Stimulated activated CD4-positive, alpha-beta T cell treated with anti-CD3 and anti-CD28 coated beads, TNF-alpha, amount 100 ng/mL, for 4 hours (primary cell): ENCODE results near the gene TRHDE.

Experiments used
- DNase-seq, 3 experiments: peaks; one replicate each; pipeline ENCODE4 v3.0.0-alpha.2; 2020; ENCODE audit warnings: low read depth in 3 of 3

The TRHDE gene, protein sequence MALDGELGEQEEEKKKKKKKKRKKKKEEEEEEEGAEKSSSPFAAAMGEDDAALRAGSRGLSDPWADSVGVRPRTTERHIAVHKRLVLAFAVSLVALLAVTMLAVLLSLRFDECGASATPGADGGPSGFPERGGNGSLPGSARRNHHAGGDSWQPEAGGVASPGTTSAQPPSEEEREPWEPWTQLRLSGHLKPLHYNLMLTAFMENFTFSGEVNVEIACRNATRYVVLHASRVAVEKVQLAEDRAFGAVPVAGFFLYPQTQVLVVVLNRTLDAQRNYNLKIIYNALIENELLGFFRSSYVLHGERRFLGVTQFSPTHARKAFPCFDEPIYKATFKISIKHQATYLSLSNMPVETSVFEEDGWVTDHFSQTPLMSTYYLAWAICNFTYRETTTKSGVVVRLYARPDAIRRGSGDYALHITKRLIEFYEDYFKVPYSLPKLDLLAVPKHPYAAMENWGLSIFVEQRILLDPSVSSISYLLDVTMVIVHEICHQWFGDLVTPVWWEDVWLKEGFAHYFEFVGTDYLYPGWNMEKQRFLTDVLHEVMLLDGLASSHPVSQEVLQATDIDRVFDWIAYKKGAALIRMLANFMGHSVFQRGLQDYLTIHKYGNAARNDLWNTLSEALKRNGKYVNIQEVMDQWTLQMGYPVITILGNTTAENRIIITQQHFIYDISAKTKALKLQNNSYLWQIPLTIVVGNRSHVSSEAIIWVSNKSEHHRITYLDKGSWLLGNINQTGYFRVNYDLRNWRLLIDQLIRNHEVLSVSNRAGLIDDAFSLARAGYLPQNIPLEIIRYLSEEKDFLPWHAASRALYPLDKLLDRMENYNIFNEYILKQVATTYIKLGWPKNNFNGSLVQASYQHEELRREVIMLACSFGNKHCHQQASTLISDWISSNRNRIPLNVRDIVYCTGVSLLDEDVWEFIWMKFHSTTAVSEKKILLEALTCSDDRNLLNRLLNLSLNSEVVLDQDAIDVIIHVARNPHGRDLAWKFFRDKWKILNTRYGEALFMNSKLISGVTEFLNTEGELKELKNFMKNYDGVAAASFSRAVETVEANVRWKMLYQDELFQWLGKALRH

DNA sequence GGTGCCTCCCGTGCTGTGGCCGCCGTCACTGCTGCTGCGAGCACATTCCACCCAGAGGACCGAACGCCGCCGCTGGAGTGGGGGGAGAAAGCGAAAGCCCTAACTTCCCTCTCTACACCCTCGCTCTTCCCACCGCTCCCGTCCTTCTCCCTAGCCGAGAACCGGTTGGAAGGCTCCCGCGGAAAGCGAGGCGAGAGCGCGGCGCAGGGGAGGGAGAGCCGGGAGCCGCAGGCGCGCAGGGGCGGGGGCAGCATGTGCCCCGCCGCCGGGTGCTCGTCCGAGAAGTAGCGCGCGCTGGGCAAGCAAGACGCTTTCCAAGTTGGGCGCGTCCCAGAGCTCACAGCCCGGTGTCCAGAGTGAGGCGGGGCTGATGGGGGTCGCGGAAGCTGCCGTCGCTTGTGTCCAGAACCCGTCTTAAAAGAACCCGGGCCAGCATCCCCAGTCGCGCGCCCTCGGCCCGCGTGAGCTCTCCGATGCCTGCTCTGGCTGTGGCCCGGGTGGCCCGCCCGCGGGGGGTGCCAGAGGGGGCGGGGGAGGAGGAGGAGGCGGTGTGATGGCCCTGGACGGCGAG is at the start of gene TRHDE:
TSS of gene TRHDE (plus strand) at position 280 of the 571 bp plus-strand sequence. CDS start at position 554, 274 bp downstream.
- DNase-seq, result no peak

- DNase-seq, result no peak
Observed at GRCh38 chr12:72226510-72226909, 45.7 kb upstream of the TRHDE start.

GRCh38 chr12:72228424-72228823 is 43.7 kb upstream of the TRHDE start:
- no peak for DNase-seq

DNA sequence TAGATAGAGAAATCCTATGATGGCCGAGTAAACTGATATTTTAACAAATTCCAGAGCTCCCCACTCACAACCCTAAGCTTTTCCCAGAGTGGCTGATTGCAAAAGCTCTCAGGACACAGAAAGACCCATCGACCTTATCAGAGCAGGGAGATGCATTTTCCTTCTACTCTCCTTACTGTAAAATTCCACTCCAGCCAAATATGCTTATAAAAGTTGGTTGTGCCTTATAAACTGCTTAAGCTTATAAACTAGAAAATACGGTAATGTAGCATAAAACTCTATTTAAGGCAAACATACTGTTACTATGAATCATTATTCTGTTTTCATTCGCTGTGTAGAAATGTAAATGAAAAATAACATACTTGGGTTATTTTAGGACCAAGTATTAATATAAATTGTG is 41.6 kb upstream of the TRHDE start:
- DNase-seq, result no peak

GRCh38 chr12:72234886-72235285 is 37.3 kb upstream of the TRHDE start:
- DNase-seq, result no peak

DNA sequence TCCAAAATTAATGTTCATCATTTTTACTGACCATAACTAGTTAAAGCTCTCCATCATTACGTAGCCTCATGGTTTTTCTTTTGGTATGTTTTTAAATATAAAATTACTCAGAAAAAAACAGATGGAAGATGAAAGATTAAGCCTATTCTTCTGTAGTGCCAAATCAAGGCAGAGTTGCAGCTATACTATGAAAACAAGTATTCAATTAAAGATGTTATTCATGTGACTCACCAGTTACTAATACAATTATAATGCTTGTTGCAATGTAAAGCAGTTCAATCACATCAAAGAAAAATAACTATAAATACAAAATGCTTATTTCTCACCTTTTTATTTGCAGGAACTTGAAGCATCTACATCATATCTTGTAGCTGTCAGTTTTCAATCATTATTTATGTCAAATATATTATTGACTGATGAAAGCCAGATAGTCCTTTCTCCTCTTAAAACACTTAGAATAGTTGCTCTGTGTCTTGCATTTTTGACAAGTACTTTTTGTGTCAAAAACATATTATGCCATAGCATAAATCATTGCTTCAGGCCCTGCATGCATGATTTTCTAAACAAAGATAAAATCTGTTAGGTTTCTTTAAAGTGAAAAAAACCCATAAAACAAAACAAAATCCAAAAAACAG is 36.0 kb upstream of the TRHDE start:
- no peak for DNase-seq

DNA sequence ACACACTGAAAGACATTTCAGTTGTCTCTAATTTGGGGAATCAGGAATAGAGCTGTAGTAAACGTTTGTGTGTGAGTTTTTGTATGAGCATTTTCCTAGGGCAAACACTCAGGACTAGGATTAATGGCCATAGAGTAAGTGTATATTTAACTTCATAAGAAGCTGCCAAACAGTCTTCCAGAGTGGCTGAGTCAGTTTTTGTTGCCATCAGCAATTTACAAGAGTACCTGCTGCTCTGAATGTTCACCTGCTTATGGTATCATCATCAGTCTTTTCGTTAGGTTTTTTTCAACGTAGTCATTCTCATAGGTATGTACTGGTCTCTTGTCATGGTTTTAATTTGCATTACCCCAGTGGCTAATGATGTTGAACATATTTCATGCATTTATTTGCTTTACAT is 30.6 kb upstream of the TRHDE start:
- no peak for DNase-seq

- DNase-seq, result no peak
Observed at GRCh38 chr12:72242946-72243345, 29.2 kb upstream of the TRHDE start.

DNA sequence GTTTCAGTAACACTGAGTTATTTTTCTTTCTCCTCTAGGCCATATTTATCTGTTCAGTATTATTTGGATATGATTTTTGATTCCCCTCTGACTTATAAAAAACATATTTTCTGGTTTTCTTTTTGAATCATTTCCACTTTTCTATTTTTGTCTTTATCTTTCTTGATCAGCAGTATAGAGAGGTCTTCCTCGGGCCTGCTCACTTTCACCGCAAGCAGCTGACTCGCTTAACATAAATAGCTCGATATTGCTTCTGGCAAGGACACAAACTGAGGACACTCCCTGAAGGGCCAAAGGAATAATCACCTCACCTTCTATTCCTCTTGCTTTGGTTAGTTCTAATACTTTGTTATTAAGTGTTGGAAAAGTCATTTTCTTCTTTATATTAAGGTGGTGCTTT is 25.8 kb upstream of the TRHDE start:
- no peak for DNase-seq

DNA sequence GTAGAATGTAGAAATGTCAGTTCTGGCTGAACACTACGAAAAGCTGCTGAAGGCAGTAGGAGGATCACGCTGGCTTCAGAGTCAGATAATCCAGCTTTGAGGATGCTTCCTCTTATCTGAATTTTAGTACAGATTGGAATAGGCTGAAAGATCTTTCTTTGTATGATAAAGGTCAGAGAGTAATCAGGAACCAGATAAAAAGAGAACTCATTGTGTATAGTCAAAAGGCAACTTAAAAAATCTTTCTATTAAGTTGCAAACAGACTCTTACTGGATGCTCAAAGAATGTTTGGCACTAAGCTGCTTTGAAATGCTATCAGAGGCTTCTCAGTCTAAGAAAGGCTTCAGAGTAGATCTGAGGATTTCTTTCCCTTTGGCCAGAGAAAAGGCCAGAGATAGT is 21.8 kb upstream of the TRHDE start:
- DNase-seq, result no peak

DNA sequence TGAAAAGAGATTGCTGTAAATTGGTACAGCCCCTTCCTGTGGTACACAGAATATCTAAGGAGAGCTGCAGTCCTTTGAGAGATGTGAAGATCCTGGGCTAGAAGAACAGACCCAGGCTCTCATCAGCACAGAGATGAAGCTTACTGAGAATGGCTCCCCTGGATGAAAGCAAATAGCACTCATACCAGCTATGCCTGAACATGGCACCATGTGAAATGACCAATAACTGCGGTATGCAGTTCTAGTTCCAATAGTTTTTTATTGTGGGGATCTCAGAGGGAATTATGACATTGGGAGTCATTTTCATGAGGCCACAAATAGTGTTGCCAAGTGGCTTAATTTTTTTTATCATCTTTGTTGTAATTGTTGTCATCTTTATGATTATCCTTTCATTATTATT is 15.4 kb upstream of the TRHDE start:
- no peak for DNase-seq

DNA sequence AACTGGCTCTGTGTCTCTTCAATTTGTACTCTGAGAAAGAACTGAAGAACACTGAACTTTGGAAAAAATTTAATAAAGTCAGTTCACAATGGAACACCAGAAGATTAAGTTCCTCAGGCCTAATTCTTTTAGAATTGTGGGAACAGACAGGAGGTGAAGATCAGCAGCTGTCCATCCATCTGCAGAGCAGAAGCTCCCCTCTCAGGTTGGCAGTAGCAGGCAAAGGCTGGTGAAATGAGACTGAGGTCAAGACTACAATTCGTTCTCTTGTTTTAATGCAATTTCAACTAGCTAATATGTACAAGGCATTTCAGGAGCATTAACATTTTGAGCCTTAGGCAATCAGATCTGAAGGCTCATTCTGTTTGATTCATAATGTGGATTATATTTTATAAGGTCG is 10.3 kb upstream of the TRHDE start:
- no peak for DNase-seq

- no peak for DNase-seq
Observed at GRCh38 chr12:72264548-72265175, 7.5 kb upstream of the TRHDE start.

DNA sequence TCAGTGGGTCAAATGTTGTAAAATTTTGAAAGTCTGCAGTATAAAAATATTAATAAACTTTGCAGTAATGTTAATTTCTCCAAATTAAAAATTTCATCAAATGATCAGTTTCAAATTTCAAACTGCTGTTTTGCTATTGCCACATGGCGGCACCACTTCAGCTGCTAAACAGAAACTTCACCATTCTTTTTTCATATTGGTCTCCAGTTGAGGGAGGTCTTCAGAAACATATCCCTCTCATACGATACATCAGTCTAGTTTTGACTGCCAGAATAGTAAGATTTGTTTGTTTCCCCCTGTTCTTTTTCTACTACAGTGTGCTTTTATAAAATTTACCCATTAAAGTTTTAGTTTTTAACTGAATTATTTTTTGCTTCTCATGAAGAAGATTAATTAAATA is 4.2 kb upstream of the TRHDE start:
- DNase-seq, result no peak

- no peak for DNase-seq
Observed at GRCh38 chr12:72268386-72268785, 3.8 kb upstream of the TRHDE start.

- DNase-seq, result no peak
Observed at GRCh38 chr12:72269491-72269890, 2.7 kb upstream of the TRHDE start.

DNA sequence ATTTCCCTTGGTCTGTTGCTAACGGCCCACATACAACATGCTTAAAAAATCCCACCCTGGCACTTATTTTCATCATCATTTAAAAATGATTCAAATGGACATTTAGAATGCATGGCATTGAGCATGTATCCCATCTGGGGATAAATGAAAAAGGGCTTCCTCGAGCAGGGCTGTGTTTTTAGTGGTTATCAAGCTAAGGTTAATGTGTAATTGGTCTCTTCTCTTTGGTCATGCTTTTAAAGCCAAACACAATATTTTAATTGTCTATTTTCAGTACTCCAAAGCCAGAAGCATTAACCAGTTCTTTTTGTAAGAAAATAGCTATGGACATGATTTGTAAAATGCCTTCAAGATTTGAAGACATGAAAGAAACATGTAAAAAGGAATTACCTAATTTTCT is 1.9 kb upstream of the TRHDE start:
- no peak for DNase-seq

GRCh38 chr12:72270961-72271360 is 1.2 kb upstream of the TRHDE start:
- DNase-seq, result no peak

DNA sequence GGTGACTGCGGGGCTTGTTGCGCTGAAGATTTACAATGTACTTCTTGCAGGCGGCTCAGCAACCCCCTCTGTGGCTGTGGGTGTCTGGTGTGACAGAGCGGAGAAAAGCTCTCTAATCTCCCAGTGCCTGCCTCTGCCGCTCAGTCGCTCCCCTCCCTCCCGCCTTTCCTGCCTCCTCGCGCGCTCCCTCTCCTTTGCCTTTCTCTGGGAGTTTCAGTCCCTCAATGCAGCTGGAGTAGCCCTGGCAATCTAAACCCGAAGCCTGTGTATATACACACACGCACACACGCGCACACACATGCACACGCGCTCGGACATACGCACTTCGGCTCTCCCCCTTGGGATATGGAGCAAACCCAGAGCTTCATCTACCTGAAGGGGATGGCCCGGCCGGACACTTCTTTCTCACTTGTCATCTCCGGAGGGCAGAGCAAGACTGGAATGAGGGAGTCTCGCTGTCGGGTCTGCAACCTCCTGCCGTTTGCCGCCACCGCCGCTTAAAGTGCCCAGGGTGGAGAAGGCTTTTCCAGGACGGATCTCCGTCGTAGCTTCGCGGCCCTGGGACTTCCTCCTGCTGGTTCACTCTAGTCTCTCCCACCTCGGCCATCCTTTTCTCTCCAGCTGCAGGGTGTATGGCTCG is 599 bp upstream of the TRHDE start:
- no peak for DNase-seq

- DNase-seq, result no peak
Observed at GRCh38 chr12:72272731-72273498, 745 bp downstream of the TRHDE start.
